Endothelial cell (in vitro differentiated cells): ENCODE data around the gene MED13L. TPM values are rescaled to one million over a fixed set of nuclear protein-coding genes. Genes with fewer than 3 reads are reported as not detected.
A peak's percentile ranks its signal among the peaks of the same experiment; 100 is the strongest.

Source experiments
- DNase-seq: peaks from one replicate; pipeline ENCODE4 v3.0.0; 2021; ENCODE audit warnings: low spot score
- H3K27ac Mint-ChIP-seq: one replicate; pipeline ENCODE4 v1.8.0; 2021; ENCODE audit warnings: mixed read lengths, inconsistent platforms; ENCODE audit not compliant: unreplicated experiment
- H3K27me3 Mint-ChIP-seq: one replicate; pipeline ENCODE4 v1.8.0; 2021; ENCODE audit warnings: mild to moderate bottlenecking, moderate library complexity, mixed read lengths, inconsistent platforms; ENCODE audit not compliant: unreplicated experiment
- H3K36me3 Mint-ChIP-seq: one replicate; pipeline ENCODE4 v1.8.0; 2021; ENCODE audit warnings: mild to moderate bottlenecking, low read depth, mixed read lengths, inconsistent platforms; ENCODE audit not compliant: unreplicated experiment
- H3K4me1 Mint-ChIP-seq: one replicate; pipeline ENCODE4 v1.8.0; 2021; ENCODE audit warnings: mild to moderate bottlenecking, mixed read lengths, inconsistent platforms; ENCODE audit not compliant: unreplicated experiment
- H3K4me3 Mint-ChIP-seq: one replicate; pipeline ENCODE4 v1.8.0; 2021; ENCODE audit warnings: mild to moderate bottlenecking, mixed read lengths, inconsistent platforms; ENCODE audit not compliant: unreplicated experiment
- H3K9me3 Mint-ChIP-seq: one replicate; pipeline ENCODE4 v1.8.0; 2021; ENCODE audit warnings: mixed read lengths, inconsistent platforms; ENCODE audit not compliant: unreplicated experiment
- CTCF ChIP-seq: fragments of 200-600 bp; sonication (generic); IDR thresholded peaks from one replicate; pipeline ENCODE4 v1.5.0; 2021; ENCODE audit warnings: antibody characterized with exemption; ENCODE audit not compliant: unreplicated experiment
- total RNA-seq: library from RNA; stranded (reverse); fragmentation: NEBNext Ultra II Directional; extraction: Animal tissue kit (Norgen Biotek cat#: 25700); gene quantifications from one replicate; pipeline ENCODE4 v1.2.1, GENCODE V29; 2021; ENCODE audit not compliant: unreplicated experiment

MED13L gene
- total RNA-seq, 1 donor from 2014 or later: 97.0 TPM

- Mint-ChIP-seq H3K4me1 (peaks cover 3% of the 10 kb centered on the region), H3K9me3 (no peaks in the 10 kb centered on the region), H3K36me3 (peaks cover 4% of the 10 kb centered on the region), H3K4me3 (no peak overlapping the region), H3K27ac (no peak overlapping the region), H3K27me3 (peaks cover 14% of the 10 kb centered on the region)
- no peak for DNase-seq
- no peak for TF ChIP-seq CTCF
These were observed 329.8 kb downstream of the MED13L start for GRCh38 chr12:115947696-115948062.

- no peak overlapping the region for H3K4me3 Mint-ChIP-seq
- H3K4me1 Mint-ChIP-seq: no peaks in the 10 kb centered on the region
- H3K9me3 Mint-ChIP-seq: no peaks in the 10 kb centered on the region
- no peak overlapping the region for H3K27ac Mint-ChIP-seq
- H3K27me3 Mint-ChIP-seq: peaks cover 14% of the 10 kb centered on the region
- no peaks in the 10 kb centered on the region for H3K36me3 Mint-ChIP-seq
- peak; percentile 88 for TF ChIP-seq CTCF
- no peak for DNase-seq
These were observed 330.4 kb downstream of the MED13L start for GRCh38 chr12:115946867-115947695.

GRCh38 chr12:115946092-115946491 lies 331.4 kb downstream of the MED13L start:
- Mint-ChIP-seq H3K36me3 (no peaks in the 10 kb centered on the region), H3K4me3 (no peak overlapping the region), H3K27me3 (peaks cover 8% of the 10 kb centered on the region), H3K9me3 (no peaks in the 10 kb centered on the region), H3K4me1 (no peaks in the 10 kb centered on the region), H3K27ac (no peak overlapping the region)
- DNase-seq: no peak
- no peak for TF ChIP-seq CTCF

GRCh38 chr12:115945491-115945885 lies 332.0 kb downstream of the MED13L start:
- H3K27me3 Mint-ChIP-seq: peaks cover 8% of the 10 kb centered on the region
- no peak overlapping the region for H3K27ac Mint-ChIP-seq
- H3K36me3 Mint-ChIP-seq: no peaks in the 10 kb centered on the region
- no peak for TF ChIP-seq CTCF
- no peak overlapping the region for H3K4me3 Mint-ChIP-seq
- no peaks in the 10 kb centered on the region for H3K9me3 Mint-ChIP-seq
- no peaks in the 10 kb centered on the region for H3K4me1 Mint-ChIP-seq
- DNase-seq: no peak

- Mint-ChIP-seq H3K27me3 (peaks cover 6% of the 10 kb centered on the region), H3K36me3 (no peaks in the 10 kb centered on the region), H3K27ac (no peak overlapping the region), H3K9me3 (no peaks in the 10 kb centered on the region), H3K4me1 (no peaks in the 10 kb centered on the region), H3K4me3 (no peak overlapping the region)
- no peak for DNase-seq
- TF ChIP-seq CTCF: no peak
These were observed 332.5 kb downstream of the MED13L start for GRCh38 chr12:115944837-115945490.
